CD8-positive, alpha-beta memory T cell (primary cell): ENCODE data around the gene GMPPB. TPM values are rescaled to one million over a fixed set of nuclear protein-coding genes. Genes with fewer than 3 reads are reported as not detected.

Experiments
- CTCF ChIA-PET: fragments of 350-600 bp; sonication (Branson Sonifier 250); formaldehyde crosslinking; loops from one replicate; lab custom pipeline; 2021; ENCODE audit warnings: antibody characterized with exemption; lab: Charles Lee
- POLR2A ChIA-PET: fragments of 350-600 bp; sonication (Branson Sonifier 250); formaldehyde crosslinking; loops from one replicate; lab custom pipeline; 2021; ENCODE audit warnings: antibody characterized with exemption; lab: Charles Lee
- DNase-seq, 5 donors: peaks; one replicate each; pipeline versions ENCODE4 v3.0.0 to v3.0.0-alpha.2; 2020 to 2022; ENCODE audit warnings: mixed read lengths in 1 of 5
- H3K27ac ChIP-seq: one replicate; pipeline ENCODE4 v1.7.0; 2013; ENCODE audit warnings: low read depth, mild to moderate bottlenecking, low read length, moderate library complexity
- H3K27me3 ChIP-seq: 2 replicates; pipeline ENCODE4 v1.7.0; 2013; ENCODE audit warnings: low read length, mild to moderate bottlenecking; ENCODE audit not compliant: insufficient read depth, poor library complexity, severe bottlenecking
- H3K36me3 ChIP-seq: 2 replicates; pipeline ENCODE4 v1.7.0; 2013; ENCODE audit warnings: mild to moderate bottlenecking, low read length, moderate library complexity; ENCODE audit not compliant: insufficient read depth
- H3K4me1 ChIP-seq: 2 replicates; pipeline ENCODE4 v1.7.0; 2013; ENCODE audit warnings: mild to moderate bottlenecking, low read length, moderate library complexity; ENCODE audit not compliant: insufficient read depth
- H3K4me3 ChIP-seq: 2 replicates; pipeline ENCODE4 v1.7.0; 2013; ENCODE audit warnings: mild to moderate bottlenecking, low read length
- H3K9me3 ChIP-seq: 2 replicates; pipeline ENCODE4 v1.7.0; 2013; ENCODE audit warnings: mild to moderate bottlenecking, low read length
- H3K27ac Mint-ChIP-seq, 8 donors: one replicate each; pipeline ENCODE4 v1.8.0; 2020 to 2021; ENCODE audit warnings: mixed read lengths in 8 of 8, mild to moderate bottlenecking in 6 of 8, inconsistent platforms in 3 of 8, moderate library complexity in 3 of 8
- H3K27me3 Mint-ChIP-seq, 2 donors: one replicate each; pipeline ENCODE4 v1.8.0; 2020 to 2021; ENCODE audit warnings: mixed read lengths in 2 of 2, mild to moderate bottlenecking in 1 of 2, moderate library complexity in 1 of 2
- H3K36me3 Mint-ChIP-seq, 3 donors: one replicate each; pipeline ENCODE4 v1.8.0; 2020 to 2021; ENCODE audit warnings: mixed read lengths in 3 of 3, inconsistent platforms in 1 of 3, mild to moderate bottlenecking in 1 of 3
- H3K4me1 Mint-ChIP-seq, 3 donors: one replicate each; pipeline ENCODE4 v1.8.0; 2020 to 2021; ENCODE audit warnings: mixed read lengths in 3 of 3, inconsistent platforms in 1 of 3, mild to moderate bottlenecking in 1 of 3
- H3K4me3 Mint-ChIP-seq, 7 donors: one replicate each; pipeline ENCODE4 v1.8.0; 2020 to 2021; ENCODE audit warnings: mixed read lengths in 7 of 7, mild to moderate bottlenecking in 6 of 7, moderate library complexity in 4 of 7, inconsistent platforms in 2 of 7
- H3K9me3 Mint-ChIP-seq, 5 donors: one replicate each; pipeline ENCODE4 v1.8.0; 2020 to 2022; ENCODE audit warnings: mixed read lengths in 5 of 5, mild to moderate bottlenecking in 3 of 5, moderate library complexity in 2 of 5, inconsistent platforms in 1 of 5
- polyA plus RNA-seq: library from polyadenylated mRNA; unstranded; fragments of 300-500 nt; fragmentation: Illumina TruSeq; gene quantifications from one replicate; pipeline ENCODE4 v1.2.3, GENCODE V29; 2021
- total RNA-seq, 2 experiments: library from RNA; stranded (reverse); gene quantifications; one replicate each; pipeline ENCODE4 v1.2.3, GENCODE V29; 2021

Gene GMPPB
- total and polyA plus RNA-seq, 3 experiments from 2014 or later: 24.6 to 53.8 (median 52.6) TPM

GRCh38 chr3:49709852-49710251 is 13.9 kb downstream of the GMPPB start:
- Mint-ChIP-seq H3K4me1 (peaks cover 0 to 27% (median 15%) of the 10 kb centered on the region in 3 donors), H3K27ac (no peak overlapping the region), H3K9me3 (no peaks in the 10 kb centered on the region), H3K4me3 (no peak overlapping the region), H3K36me3 (peaks cover 0 to 29% (median 6%) of the 10 kb centered on the region in 3 donors), H3K27me3 (no peaks in the 10 kb centered on the region)
- no peaks in the 10 kb centered on the region for H3K36me3 ChIP-seq
- no peak for DNase-seq
- H3K4me3 ChIP-seq: no peak overlapping the region
- ChIA-PET CTCF (no interaction called here), POLR2A (interaction anchor here (0.7 kb wide), 1 partner anchor 9 kb away, joined by 3 read pairs; no protein-coding TSS in a partner anchor)
- H3K27ac ChIP-seq: no peak overlapping the region
- no peaks in the 10 kb centered on the region for H3K27me3 ChIP-seq
- no peaks in the 10 kb centered on the region for H3K4me1 ChIP-seq
- H3K9me3 ChIP-seq: no peaks in the 10 kb centered on the region

GRCh38 chr3:49707113-49707480 is 16.7 kb downstream of the GMPPB start:
- no peak overlapping the region for H3K27ac ChIP-seq
- peak in 1 of 5 donors; percentile 18 for DNase-seq
- H3K27me3 Mint-ChIP-seq: no peaks in the 10 kb centered on the region
- CTCF ChIA-PET: no interaction called here
- H3K9me3 Mint-ChIP-seq: no peaks in the 10 kb centered on the region
- peaks cover 0 to 45% (median 6%) of the 10 kb centered on the region in 3 donors for H3K36me3 Mint-ChIP-seq
- no peak overlapping the region for H3K4me3 ChIP-seq
- H3K4me1 ChIP-seq: no peaks in the 10 kb centered on the region
- H3K27me3 ChIP-seq: no peaks in the 10 kb centered on the region
- H3K27ac Mint-ChIP-seq: peak overlapping the region in 4 of 8 donors; percentile 25 to 95 (median 64)
- POLR2A ChIA-PET: no interaction called here
- H3K4me3 Mint-ChIP-seq: no peak overlapping the region
- no peaks in the 10 kb centered on the region for H3K36me3 ChIP-seq
- H3K4me1 Mint-ChIP-seq: peaks cover 0 to 14% (median 11%) of the 10 kb centered on the region in 3 donors
- H3K9me3 ChIP-seq: no peaks in the 10 kb centered on the region

- Mint-ChIP-seq H3K27ac (peak overlapping the region in 3 of 8 donors; percentile 29 to 95 (median 53)), H3K27me3 (no peaks in the 10 kb centered on the region), H3K36me3 (peaks cover 0 to 49% (median 5%) of the 10 kb centered on the region in 3 donors), H3K9me3 (no peaks in the 10 kb centered on the region), H3K4me1 (peaks cover 0 to 10% (median 8%) of the 10 kb centered on the region in 3 donors), H3K4me3 (no peak overlapping the region)
- H3K36me3 ChIP-seq: no peaks in the 10 kb centered on the region
- POLR2A ChIA-PET: no interaction called here
- H3K27ac ChIP-seq: no peak overlapping the region
- CTCF ChIA-PET: no interaction called here
- no peaks in the 10 kb centered on the region for H3K9me3 ChIP-seq
- DNase-seq: peak in 1 of 5 donors; percentile 37
- no peaks in the 10 kb centered on the region for H3K4me1 ChIP-seq
- no peak overlapping the region for H3K4me3 ChIP-seq
- no peaks in the 10 kb centered on the region for H3K27me3 ChIP-seq
Measured at GRCh38 chr3:49706456-49707112, 17.2 kb downstream of the GMPPB start.

- H3K4me3 Mint-ChIP-seq: no peak overlapping the region
- ChIA-PET CTCF (no interaction called here), POLR2A (no interaction called here)
- peaks cover 0 to 55% (median 6%) of the 10 kb centered on the region in 3 donors for H3K36me3 Mint-ChIP-seq
- H3K4me1 Mint-ChIP-seq: peaks cover 0 to 4% (median 3%) of the 10 kb centered on the region in 3 donors
- peak in 1 of 5 donors; percentile 34 for DNase-seq
- H3K9me3 Mint-ChIP-seq: no peaks in the 10 kb centered on the region
- Histone ChIP-seq H3K36me3 (no peaks in the 10 kb centered on the region), H3K4me1 (no peaks in the 10 kb centered on the region), H3K27ac (no peak overlapping the region), H3K4me3 (no peak overlapping the region), H3K27me3 (no peaks in the 10 kb centered on the region), H3K9me3 (no peaks in the 10 kb centered on the region)
- H3K27ac Mint-ChIP-seq: no peak overlapping the region
- no peaks in the 10 kb centered on the region for H3K27me3 Mint-ChIP-seq
Measured at GRCh38 chr3:49705390-49705960, 18.3 kb downstream of the GMPPB start.

GRCh38 chr3:49704629-49705028 is 19.1 kb downstream of the GMPPB start:
- POLR2A ChIA-PET: no interaction called here
- Histone ChIP-seq H3K4me1 (no peaks in the 10 kb centered on the region), H3K4me3 (no peak overlapping the region), H3K36me3 (no peaks in the 10 kb centered on the region), H3K27me3 (no peaks in the 10 kb centered on the region), H3K9me3 (no peaks in the 10 kb centered on the region), H3K27ac (no peak overlapping the region)
- Mint-ChIP-seq H3K36me3 (peaks cover 0 to 60% (median 6%) of the 10 kb centered on the region in 3 donors), H3K4me1 (peaks cover 0 to 4% (median 3%) of the 10 kb centered on the region in 3 donors), H3K9me3 (no peaks in the 10 kb centered on the region), H3K27me3 (no peaks in the 10 kb centered on the region), H3K27ac (peak overlapping the region in 1 of 8 donors; percentile 50), H3K4me3 (no peak overlapping the region)
- DNase-seq: no peak
- CTCF ChIA-PET: interaction anchor here (3.7 kb wide), 1 partner anchor 134 kb away, joined by 21 read pairs; no protein-coding TSS in a partner anchor

- H3K4me1 ChIP-seq: no peaks in the 10 kb centered on the region
- Mint-ChIP-seq H3K36me3 (peaks cover 0 to 63% (median 6%) of the 10 kb centered on the region in 3 donors), H3K4me3 (no peak overlapping the region), H3K9me3 (no peaks in the 10 kb centered on the region), H3K27me3 (no peaks in the 10 kb centered on the region), H3K27ac (peak overlapping the region in 2 of 8 donors; percentile 47 to 69), H3K4me1 (peaks cover 0 to 4% (median 3%) of the 10 kb centered on the region in 3 donors)
- DNase-seq: no peak
- no peak overlapping the region for H3K27ac ChIP-seq
- no peaks in the 10 kb centered on the region for H3K36me3 ChIP-seq
- ChIA-PET CTCF (interaction anchor here (0.9 to 3.7 kb wide), 6 partner anchors 8 to 164 kb away, joined by 3 to 21 read pairs (median 4); partner anchors contain the start of gene GMPPB), POLR2A (no interaction called here)
- H3K4me3 ChIP-seq: no peak overlapping the region
- no peaks in the 10 kb centered on the region for H3K27me3 ChIP-seq
- H3K9me3 ChIP-seq: no peaks in the 10 kb centered on the region
Measured at GRCh38 chr3:49703956-49704355, 19.8 kb downstream of the GMPPB start.

- Mint-ChIP-seq H3K27ac (peak overlapping the region in 1 of 8 donors; percentile 43), H3K36me3 (peaks cover 0 to 66% (median 5%) of the 10 kb centered on the region in 3 donors), H3K27me3 (no peaks in the 10 kb centered on the region), H3K9me3 (no peaks in the 10 kb centered on the region), H3K4me3 (no peak overlapping the region), H3K4me1 (peaks cover 0 to 4% (median 3%) of the 10 kb centered on the region in 3 donors)
- Histone ChIP-seq H3K4me1 (no peaks in the 10 kb centered on the region), H3K9me3 (no peaks in the 10 kb centered on the region), H3K27ac (no peak overlapping the region), H3K36me3 (no peaks in the 10 kb centered on the region), H3K4me3 (no peak overlapping the region), H3K27me3 (no peaks in the 10 kb centered on the region)
- DNase-seq: peak; percentile 40 to 78 (median 58)
- POLR2A ChIA-PET: no interaction called here
- CTCF ChIA-PET: interaction anchor here (0.9 to 3.7 kb wide), 6 partner anchors 9 to 163 kb away, joined by 3 to 21 read pairs (median 4); partner anchors contain the start of gene GMPPB
Measured at GRCh38 chr3:49703443-49703927, 20.3 kb downstream of the GMPPB start.

GRCh38 chr3:49702672-49703071 is 21.1 kb downstream of the GMPPB start:
- no peak for DNase-seq
- H3K36me3 Mint-ChIP-seq: peaks cover 0 to 67% (median 3%) of the 10 kb centered on the region in 3 donors
- Histone ChIP-seq H3K27ac (no peak overlapping the region), H3K4me3 (no peak overlapping the region), H3K27me3 (no peaks in the 10 kb centered on the region), H3K4me1 (no peaks in the 10 kb centered on the region), H3K36me3 (no peaks in the 10 kb centered on the region), H3K9me3 (no peaks in the 10 kb centered on the region)
- no peak overlapping the region for H3K4me3 Mint-ChIP-seq
- H3K27me3 Mint-ChIP-seq: no peaks in the 10 kb centered on the region
- ChIA-PET CTCF (interaction anchor here (1.2 to 3.7 kb wide), 5 partner anchors 10 to 163 kb away, joined by 3 to 21 read pairs (median 4); partner anchors contain the start of gene GMPPB), POLR2A (no interaction called here)
- H3K4me1 Mint-ChIP-seq: peaks cover 0 to 4% (median 3%) of the 10 kb centered on the region in 3 donors
- no peak overlapping the region for H3K27ac Mint-ChIP-seq
- no peaks in the 10 kb centered on the region for H3K9me3 Mint-ChIP-seq
